Activated T-cell treated with anti-CD3 and anti-CD28 coated beads for 1 hour (primary cell): ENCODE measurements around the gene DAD1.

Source experiments
- DNase-seq: peaks from one replicate; pipeline ENCODE4 v3.0.0-alpha.2; 2020; ENCODE audit warnings: low read depth

Gene DAD1

DNA sequence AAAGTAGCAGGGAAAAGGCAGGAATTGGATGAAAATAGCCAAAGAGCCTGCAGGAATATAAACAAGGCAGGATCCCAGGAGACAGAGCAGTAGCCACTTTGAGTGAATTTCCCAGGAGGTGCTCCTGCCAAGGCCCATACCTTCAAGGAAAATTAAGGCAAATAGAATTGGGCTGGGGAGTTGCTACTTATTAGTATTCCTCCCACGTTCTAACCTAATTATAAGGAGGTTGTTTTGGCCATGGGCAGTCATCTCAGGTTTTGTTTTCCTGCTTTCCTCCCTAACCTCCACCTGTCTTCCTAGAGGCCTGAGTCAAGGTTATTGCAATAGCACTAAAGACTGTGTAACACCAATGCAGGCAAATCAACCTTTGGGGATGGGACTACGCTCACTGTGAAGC is 73.1 kb downstream of the DAD1 start:
- DNase-seq = no peak
